Esophagus muscularis mucosa (tissue), 4 donors: ENCODE results near the gene SERPINB5.

Experiments used
- CTCF ChIP-seq, 3 experiments: fragments of 200-600 bp in 2 of 3; fragments of 450-650 bp in 1 of 3; sonication (generic) in 2 of 3; IDR thresholded peaks; one replicate each; pipeline ENCODE4 v1.5.1; 2017 to 2019; ENCODE audit warnings: antibody characterized with exemption in 3 of 3, mild to moderate bottlenecking in 2 of 3, moderate library complexity in 1 of 3
- EP300 ChIP-seq: sonication (generic); formaldehyde crosslinking; IDR thresholded peaks from one replicate; pipeline ENCODE4 v1.6.1; 2017; ENCODE audit warnings: antibody characterized with exemption
- POLR2A ChIP-seq: fragments of 450-650 bp; IDR thresholded peaks from one replicate; pipeline ENCODE4 v1.6.1; 2017; ENCODE audit warnings: antibody characterized with exemption, moderate library complexity, mild to moderate bottlenecking, low read depth
- POLR2AphosphoS5 ChIP-seq, 2 donors: sonication (generic); formaldehyde crosslinking; IDR thresholded peaks; one replicate each; pipeline ENCODE4 v1.6.1; 2017; ENCODE audit warnings: antibody characterized with exemption in 2 of 2

GRCh38 chr18:63520053-63520685, 43.4 kb downstream of the SERPINB5 start:
- TF ChIP-seq CTCF (IDR thresholded peaks at IDR 0.05): no peak
- no peak for TF ChIP-seq POLR2A
- TF ChIP-seq POLR2AphosphoS5 (IDR thresholded peaks at IDR 0.05): no peak
- TF ChIP-seq EP300: no peak
